Ecto neural progenitor cell (in vitro differentiated cells): ENCODE data around the gene OLIG2.

ENCODE experiments used
- DNase-seq: peaks from one replicate; pipeline ENCODE4 v3.0.0-alpha.2; 2018; ENCODE audit warnings: low spot score

OLIG2 gene

DNA sequence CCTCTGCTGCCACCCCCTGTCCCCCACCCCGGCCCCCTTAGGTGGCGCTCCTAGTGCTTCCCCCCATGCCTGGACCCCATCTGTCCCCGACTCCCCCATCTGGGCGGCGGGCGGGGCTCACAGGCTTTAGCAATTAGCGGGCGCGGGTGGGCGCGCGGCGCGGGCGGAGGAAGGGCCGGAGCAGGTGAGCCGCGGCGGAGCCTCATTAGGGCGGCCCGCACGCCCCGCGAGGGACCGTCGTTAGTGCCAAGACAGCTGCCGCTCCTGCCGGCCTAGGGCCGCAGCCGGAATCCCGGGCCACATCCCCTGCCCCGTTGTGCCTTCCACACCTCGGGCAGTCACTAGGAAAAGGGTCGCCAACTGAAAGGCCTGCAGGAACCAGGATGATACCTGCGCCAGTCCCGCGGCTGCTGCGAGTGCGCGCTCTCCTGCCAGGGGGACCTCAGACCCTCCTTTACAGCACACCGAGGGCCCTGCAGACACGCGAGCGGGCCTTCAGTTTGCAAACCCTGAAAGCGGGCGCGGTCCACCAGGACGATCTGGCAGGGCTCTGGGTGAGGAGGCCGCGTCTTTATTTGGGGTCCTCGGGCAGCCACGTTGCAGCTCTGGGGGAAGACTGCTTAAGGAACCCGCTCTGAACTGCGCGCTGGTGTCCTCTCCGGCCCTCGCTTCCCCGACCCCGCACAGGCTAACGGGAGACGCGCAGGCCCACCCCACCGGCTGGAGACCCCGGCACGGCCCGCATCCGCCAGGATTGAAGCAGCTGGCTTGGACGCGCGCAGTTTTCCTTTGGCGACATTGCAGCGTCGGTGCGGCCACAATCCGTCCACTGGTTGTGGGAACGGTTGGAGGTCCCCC is 7.6 kb downstream of the OLIG2 start:
- no peak for DNase-seq

DNA sequence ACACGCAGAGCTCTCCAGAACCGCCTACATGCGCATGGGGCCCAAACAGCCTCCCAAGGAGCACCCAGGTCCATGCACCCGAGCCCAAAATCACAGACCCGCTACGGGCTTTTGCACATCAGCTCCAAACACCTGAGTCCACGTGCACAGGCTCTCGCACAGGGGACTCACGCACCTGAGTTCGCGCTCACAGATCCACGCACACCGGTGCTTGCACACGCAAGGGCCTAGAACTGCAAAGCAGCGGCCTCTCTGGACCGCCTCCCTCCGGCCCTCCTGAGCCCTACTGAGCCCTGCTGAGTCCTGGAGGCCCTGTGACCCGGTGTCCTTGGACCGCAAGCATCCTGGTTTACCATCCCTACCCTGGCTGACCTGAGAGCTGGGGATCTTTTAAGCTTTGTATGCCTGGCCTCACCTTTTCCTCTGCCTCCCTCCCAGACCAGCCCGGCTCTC is 8.3 kb downstream of the OLIG2 start:
- DNase-seq: no peak

DNA sequence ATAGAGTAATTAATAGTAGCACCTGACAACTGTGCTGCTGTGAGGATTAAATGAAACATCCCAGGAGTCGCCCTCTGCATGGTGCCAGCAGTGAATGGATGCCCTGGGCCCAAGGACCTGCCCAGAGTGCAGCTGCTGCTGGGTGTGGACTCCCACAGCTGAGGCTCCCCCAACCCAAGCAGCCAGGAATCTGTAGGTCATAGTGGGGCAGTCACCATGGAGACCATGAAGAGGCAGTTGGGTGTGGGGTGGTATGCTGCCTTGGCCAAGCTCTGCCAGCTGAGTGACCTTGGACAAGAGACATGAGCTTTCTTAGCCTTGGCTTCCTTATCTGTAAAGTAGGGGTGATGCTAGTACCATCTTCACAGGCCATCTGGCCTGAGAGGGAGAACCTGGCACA is 9.4 kb downstream of the OLIG2 start:
- DNase-seq: no peak

DNA sequence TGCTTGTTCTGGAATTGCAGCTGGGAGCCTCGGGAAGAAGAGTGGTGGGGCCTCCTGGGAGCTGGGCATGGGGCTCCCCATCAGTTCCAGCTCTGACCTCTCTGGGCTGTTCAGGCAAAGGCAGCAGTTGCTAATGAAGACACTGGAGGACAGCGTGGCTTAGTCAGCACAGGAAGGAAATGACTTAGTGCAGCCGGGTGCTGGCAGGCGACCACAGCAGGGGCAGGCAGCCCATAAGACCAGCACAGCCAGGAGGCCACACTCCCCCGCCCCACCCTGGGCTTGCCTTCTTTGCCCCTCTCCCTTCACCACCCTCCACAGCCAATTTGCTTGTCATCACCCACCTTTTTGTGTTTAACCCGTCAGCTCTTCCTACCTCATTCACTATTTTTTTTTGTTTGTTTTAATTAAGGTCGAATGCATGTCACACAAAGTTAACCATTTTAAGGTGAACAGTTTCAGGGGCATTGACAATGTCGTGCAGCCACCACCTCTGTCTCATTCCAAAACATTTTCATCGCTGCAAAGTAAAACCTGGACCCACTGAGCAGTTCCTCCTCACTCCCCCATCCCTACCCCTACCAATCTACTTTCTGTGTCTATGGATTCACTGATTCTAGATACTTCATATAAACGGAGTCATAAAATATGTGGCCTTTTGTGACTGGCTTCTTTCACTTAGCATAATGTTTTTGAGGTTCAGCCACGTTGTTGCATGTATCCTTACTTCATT is 10.9 kb downstream of the OLIG2 start:
- no peak for DNase-seq

DNA sequence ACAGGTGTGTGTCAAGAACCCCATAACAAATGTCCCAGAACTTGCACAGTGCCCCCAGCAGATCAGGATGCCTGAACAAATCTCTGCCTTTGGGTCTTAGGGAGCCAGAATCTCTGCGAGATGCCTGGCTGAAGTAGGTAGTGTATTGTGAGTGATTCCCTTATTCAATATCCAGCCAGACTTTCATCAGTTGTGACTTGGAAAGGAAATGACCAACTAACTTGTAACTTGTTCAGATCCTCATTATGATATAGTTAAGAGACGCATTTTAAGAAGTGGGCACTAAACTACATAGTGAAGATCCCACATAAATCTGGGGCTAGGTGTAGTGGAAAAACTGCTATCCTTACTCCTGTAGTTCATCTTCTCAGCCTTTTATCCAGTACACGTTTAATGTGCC is 11.8 kb downstream of the OLIG2 start:
- no peak for DNase-seq

DNA sequence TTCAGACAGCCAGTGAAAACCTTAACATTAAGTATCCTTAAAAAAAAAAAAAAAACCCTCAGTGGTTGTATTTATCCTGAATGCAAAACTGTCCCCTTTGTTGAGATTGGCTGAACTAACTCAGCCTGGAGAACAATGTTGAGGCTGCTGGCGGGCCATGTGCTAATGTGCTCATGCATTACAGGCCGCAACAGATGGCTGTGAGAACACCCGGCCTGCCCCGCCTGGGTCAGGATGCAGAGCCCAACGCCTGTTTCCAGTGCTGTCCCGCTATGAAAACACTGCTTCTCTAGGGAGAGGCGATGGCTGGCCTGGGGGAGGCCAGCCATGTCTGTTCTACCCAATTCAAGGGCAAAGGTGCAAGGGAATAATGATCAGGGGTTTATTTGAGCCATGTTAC is 13.8 kb downstream of the OLIG2 start:
- no peak for DNase-seq

DNA sequence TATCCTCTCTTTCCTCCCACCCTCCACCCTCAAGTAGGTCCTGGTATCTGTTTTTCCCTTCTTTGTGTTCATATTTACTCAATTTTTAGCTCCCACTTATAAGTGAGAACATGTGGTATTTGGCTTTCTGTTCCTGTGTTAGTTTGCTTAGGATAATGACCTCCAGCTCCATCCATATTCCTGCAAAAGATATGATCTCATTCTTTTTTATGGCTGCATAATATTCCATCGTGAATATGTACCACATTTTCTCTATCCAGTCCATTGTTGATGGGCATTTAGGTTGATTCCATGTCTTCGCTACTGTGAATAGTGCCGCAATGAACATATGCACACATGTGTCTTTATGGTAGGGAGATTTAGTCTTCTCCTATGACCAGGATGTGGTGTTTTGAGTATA is 14.5 kb downstream of the OLIG2 start:
- no peak for DNase-seq

DNA sequence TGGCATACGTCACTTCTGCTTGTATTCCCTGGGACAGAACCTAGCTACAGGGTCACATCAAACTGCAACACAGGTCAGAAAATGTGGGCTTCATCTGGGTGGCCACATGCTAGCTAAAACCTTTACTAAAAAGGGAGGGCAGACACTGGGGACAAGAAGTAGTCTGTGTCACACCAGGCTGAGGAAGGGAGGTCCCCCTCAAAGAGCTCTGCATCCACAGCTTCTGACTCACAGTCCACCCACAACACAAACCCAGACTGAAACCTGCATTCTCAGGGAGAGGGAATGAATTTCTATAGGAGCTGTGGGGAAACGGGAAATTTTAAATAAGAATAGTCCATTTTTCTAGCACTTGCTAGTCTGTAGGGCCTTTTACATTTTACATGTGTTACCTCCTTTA is 16.2 kb downstream of the OLIG2 start:
- no peak for DNase-seq

DNA sequence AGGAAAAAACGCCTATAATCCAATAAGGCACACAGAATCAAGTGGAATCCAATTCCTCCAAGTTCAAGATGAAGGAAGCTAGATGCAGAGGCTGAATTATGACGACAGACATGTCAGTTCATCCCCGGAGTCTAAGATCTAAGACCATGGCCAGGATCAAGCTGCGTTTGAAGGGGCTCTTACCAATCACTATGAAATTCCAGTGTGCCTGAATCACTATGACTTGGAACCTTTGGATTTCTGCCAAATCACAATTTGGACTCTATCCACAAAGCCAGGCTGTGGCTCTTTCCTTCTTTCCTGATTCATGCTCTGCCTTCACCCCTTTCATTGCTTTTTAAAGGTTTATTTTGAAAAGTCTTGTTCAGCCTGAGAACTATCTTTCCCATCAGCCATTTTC is 17.1 kb downstream of the OLIG2 start:
- no peak for DNase-seq

DNA sequence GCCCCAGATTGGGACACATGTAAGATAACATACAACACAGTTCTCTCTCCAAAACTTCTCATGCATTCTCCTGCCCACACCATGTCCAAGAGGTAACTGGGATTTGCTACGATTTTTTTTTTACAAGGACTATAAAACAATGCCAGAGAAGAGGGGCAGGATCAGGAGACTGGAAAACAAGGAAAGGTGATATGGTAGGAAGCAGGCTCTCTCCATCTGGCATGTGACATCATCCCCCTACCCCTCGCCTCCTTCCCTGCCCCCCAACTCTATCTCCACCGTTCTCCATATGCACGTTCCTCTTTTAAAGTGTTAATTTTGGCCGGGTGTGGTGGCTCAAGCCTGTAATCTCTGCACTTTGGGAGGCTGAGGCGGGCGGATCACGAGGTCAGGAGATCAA is 20.7 kb downstream of the OLIG2 start:
- DNase-seq: no peak

DNA sequence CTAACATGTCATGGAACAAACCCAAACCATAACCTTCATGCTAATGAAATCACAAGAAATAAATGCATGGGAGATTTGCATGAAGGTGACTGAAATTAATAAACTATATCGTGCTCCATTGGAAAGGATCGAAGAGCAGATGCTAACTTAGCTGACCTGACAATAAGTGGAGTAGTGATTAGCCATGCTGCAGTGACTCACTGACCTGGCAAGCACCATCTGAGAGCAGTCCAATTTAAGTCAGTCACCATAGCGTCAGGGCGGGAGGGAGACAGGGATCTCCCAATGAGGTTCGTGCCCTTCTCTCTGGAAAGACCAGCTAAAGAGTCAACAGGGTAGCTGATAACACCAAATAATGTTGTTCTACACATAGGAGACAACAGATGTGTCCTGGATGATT is 21.5 kb downstream of the OLIG2 start:
- DNase-seq: no peak

DNA sequence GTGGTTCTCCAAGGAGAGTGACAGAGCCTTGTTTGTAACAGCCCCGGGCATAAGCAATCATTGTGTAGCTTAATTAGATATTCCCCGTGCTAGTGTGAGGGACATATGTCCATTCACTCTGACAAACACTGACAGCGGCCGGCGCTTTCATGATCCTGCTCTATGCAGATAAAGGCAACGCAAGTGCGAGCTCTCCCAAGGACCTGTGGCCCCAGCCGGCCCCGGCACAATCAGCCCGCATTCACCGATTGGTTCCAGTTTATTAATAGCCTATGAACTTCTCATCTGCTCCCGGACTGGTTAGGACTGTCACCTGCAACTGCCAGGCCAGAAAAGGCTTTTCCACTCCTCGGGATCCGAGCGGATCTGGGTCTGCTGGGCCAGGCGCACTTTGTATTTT is 26.2 kb downstream of the OLIG2 start:
- no peak for DNase-seq

DNA sequence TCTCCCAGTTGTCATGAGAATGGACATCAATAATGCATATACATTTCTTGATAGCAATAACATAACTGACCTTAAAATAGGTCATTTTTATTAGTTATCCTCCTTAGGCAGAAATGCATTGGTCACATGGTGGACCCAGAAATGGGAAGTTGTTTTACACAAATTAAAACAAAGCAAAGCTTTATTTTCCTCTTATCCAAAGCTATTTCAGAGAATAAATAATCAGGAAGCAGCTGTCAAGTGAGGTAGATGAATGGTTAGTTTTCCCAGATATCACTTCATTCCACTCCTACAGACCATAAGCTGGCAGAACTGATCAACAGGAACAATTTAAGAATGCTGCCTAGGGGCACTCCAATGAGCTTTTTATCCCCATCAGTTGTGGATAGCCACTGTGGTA is 28.2 kb downstream of the OLIG2 start:
- no peak for DNase-seq

DNA sequence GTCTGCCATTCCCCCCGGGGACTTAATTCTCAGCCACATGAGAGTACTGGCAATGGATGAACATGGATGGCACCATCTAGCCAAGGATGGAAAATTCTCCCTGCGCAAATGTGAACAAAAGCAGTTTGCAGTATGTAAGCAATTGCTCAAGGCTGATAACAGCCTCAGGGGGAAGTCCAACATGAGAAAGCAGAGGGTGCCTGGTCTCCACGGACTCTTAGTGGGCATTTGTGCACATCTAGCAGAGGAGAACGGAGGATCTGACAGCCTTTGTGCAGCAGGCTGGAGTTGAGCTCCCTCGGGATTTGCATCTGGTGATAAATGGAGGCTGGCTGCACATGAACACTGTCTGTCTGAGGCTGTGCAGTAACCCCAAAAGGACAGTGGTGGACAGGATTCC is 30.3 kb downstream of the OLIG2 start:
- DNase-seq: no peak

DNA sequence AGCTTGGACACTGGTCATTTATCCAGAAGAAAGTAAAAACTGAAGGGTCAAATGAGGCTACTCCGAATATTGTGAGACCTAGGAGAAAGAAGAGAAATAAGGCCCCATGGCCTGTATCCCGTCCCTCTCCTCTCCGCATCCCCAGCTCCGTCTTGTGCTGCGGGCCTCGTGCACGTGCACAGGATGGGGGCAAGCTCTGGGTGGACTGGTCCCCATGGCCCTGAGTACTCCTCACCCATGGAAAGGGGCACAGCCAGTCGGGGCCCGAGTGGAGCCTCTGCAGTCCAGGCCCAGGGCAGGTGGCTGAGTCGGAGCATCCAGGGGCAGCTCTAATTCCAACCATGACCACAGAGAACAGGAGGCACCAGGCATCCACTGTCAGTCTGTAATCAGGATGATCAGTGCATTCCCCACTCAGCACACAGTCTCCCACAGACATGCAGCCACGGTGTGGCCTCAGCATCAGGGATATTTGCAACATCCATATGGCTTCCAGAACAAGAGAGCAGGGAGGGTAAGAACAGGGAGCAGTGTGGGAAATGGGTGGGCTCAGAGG is 31.7 kb downstream of the OLIG2 start:
- no peak for DNase-seq

DNA sequence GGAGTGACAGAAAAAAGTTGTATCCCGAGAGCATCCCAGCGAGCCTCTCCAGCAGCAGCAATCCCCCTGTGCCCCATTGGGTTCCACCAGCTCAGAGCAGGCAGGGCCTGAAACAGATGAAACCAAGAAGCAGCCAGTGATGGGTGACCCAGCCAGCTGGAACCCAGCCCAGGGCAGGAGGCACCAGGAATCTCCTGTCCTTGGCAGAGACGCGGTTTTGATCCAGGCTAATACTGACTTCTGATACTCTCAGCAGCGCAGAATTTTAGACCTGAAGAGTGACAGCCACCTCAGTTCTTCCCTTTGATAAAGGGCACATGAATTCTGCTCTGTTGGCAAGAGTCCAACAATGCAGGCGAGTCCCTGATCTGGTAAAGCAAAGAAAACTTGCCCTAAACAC is 32.8 kb downstream of the OLIG2 start:
- DNase-seq: no peak

DNA sequence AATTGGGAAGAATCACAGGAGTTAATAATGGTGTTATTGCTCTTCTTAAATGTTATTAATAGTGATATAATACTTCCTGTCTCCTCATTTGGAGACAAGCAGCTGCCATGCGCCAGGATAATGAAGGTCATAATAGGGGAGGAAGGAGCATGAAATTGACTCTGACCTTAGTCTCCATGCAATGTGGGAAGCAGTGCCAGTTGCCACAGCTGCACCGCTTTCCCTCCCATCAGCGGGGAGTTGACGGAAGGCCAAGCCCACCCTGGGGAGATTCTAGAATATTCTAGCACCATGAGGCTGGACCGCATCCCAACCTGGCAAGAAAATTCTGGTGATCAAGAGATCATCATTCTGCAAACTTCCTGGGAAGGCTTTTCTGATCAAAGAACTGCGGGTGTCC is 33.2 kb downstream of the OLIG2 start:
- DNase-seq: no peak

DNA sequence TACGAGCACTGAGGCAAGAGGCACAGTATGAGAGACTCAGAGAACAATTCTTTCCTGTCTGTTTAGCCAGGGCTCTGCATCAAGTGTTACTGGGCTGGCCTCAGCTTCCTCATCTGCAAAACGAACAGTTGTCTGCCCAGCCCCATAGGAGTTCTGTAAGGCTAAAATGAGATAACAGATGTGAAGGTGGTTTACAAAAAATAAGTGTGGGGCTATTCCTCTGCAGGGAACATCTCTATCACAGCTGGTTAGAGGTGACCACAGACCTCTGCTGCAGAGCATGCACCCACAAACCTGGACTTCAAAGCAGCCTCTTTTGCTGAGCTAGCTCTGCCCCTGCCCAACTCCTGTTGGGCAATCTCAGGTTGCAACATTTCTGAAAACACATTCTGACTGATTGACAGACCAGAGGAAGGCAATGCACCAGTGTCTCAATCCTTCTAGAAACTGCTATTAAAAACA is 33.7 kb downstream of the OLIG2 start:
- no peak for DNase-seq

DNA sequence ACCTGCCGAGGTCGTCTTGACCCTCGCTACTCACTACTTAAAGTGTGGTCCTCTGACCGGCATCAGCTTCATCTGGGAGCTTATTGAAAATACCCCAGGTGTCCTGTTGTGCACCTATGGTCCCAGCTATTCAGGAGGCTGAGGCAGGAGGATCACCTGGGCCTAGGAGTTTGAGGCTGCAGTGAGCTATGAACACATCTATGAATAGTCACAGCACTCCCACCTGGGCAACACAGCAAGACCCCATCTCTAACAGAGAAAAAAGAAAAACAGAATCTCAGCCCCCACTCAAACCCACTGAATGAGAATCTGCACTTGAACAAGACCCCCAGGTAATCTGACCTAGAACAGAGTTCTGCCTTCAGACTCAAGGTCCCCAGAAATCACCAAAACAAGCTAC is 35.5 kb downstream of the OLIG2 start:
- no peak for DNase-seq

DNA sequence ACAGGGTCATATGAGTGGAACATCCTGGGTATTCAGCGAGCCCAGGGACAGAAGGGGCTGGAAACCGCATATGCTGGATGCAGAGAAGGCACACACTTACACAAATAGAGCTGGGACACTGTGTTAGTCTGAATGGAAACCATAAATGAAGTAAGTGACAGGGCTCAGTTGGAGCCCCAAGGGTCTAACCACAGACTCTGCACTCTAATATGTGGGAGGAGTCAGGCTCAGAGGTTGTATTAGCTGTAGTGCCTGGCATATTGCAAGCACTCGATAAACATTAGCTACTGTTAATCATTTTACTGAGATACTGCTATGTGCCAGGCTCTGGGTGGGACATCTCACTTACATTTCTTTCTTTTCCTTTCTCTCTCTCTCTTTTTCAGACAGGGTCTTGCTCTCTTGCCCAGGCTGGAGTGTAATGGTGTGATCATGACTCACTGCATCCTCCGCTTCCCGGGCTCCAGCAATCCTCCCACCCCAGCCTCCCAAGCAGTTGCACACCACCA is 37.7 kb downstream of the OLIG2 start:
- no peak for DNase-seq

DNA sequence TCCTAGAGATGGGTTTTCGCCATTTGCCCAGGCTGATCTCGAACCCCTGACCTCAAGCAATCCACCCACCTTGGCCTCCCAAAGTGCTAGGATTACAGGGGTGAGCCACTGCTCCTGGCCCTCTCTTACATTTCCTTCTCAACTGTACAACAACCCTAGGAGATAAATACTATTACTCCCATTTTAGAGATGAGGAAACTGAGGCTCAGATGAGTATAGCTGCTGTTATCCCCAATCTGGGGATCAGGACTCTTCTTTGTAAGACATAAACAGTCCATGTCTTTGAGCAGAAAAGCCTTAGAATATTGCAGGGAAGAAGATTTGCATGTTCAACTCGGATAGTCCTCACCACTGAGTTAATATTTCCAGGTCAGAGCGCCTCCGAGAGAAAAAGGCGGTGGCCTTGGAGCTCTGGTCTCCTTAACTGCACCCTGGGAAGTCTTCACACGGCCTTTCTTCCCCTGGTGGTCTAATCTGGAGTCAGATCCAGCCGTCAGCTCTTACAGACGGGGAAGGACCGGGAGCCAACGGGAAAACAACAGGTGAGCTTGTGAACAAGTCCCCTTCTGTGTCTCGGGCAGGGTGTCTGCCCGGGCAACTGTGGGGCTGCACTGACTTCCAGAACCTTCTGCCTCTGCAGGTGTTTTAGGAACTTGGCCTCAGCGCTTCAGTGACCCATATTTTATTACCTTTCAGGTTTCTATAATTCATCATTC is 38.3 kb downstream of the OLIG2 start:
- DNase-seq: no peak
